HG03460 (cell line): ENCODE data around the gene ARVCF.

Experiments used
- ATAC-seq: cut with Tn5 transposase; IDR thresholded peaks from one replicate; pipeline ENCODE4 v1.9.1; 2021; ENCODE audit not compliant: unreplicated experiment

The ARVCF gene

DNA sequence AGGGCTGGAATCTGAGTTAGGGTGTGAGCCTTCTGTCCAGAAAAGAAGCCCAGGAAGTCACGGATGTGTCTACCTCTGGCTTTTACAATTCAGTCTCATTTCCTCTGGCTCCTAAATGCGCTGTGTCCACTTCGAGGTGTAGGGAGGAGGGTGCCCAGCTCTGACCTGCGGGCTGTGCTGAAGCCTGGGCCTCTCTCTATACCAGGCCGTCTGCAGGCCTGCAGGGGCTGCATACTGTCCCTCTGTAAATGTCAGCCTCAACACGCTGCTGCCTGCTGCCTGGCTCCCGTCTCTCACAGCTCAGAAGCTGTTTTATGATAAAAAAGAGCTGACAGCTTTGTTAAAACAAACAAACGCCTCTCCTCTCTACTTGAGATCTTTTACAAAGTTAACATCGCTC lies 14.5 kb downstream of the ARVCF start:
- ATAC-seq = no peak

DNA sequence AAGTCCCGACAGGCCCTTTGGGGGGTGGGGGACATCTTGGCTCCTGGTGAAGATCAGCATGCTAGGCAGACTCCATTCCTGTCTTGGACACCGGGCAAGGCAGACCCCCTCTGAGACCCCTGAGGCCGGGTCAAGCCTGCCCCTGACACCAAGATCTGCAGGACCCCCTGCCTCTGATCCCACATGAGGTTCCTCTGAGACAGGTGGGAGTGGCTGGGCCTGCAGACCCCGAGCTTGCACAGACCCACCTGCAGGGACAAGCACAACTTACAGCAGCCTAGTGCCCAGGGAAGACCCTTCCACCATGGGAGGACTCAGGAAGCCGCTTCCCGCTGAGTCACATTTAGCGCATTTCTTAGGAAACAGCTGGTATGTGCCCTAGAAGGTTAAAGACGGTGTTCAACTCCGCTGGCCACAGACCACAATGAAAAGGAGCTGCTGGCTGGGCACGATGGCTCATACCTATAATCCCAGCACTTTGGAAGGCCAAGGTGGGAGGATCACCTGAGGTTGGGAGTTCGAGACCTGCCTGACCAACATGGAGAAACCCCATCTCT lies 15.5 kb downstream of the ARVCF start:
- ATAC-seq = no peak

DNA sequence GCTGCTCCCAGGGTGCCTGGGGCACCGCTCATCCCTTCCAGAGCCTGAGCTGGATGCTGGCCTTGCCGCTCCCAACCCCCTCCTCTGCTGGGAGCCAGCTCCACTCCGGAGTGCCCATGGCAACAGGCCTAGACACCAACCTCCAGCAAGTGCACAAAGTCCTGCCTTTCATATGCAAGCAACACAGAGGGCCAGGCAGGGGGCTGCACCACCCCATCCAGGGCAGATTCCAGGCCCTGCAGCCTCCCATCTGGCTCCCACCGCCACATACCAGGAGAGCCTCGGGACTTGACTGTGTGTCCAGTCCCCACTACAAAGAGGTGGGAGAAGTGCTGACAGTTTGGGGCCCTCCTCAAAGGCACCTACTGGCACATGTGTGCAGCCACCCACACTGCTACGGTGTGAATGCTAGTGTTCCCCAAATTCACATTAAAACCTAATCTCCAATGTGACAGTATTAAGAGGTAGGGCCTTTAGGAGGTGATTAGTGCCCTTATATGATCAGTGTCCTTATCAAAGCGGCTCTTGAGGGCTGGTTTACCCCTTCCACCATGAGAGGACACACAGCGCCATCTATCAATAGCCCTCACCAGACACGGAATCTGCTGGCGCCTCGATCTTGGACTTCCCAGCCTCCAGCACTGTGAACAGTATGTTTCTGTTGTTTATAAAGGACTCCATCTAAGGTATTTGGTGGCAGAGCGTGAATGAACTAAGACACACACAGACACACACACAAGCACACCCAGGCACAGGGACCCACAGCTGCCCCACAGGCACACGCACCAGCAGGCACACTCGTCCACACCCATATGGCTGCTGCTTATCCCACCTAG lies 16.2 kb downstream of the ARVCF start:
- ATAC-seq = no peak

DNA sequence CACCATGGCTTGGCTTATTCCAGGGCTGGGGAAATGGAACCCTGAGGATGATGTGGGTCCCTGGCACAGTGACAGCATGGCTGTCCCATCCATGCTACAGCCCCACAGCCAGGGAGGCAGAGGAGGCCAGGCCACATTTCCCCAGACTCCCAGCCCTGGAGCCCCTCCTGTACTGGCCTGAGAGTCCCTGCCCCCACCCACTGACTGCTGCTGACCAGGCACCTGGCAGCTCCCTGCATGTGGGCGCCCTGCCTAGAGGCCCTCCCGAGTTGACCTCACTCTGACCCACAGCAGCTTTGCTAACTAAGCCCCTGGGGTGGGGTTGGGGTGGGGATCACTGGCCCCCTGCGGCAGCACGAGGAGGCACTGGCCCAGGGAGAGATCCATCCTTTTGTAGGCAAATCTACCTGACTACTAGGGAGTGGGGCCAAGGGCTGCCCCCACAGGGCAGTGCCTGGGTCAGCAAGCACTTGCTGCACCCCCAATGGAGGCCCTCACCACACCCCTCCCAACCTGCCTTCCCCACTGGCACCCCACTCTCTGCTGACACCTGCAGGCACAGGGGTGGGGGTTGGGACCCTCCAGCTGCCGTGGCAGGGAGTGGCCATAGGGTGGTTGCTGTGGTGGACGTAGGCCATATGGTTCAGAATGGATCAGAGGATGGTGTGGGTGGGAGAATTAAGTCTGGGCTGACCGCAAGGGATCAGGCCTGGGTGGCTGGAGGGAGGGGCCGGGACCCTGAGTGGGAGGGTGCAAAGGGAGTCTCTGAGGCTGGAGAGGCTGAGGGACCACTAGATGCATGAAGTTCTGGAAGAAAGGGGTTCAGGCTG lies 17.4 kb downstream of the ARVCF start:
- no peak for ATAC-seq

DNA sequence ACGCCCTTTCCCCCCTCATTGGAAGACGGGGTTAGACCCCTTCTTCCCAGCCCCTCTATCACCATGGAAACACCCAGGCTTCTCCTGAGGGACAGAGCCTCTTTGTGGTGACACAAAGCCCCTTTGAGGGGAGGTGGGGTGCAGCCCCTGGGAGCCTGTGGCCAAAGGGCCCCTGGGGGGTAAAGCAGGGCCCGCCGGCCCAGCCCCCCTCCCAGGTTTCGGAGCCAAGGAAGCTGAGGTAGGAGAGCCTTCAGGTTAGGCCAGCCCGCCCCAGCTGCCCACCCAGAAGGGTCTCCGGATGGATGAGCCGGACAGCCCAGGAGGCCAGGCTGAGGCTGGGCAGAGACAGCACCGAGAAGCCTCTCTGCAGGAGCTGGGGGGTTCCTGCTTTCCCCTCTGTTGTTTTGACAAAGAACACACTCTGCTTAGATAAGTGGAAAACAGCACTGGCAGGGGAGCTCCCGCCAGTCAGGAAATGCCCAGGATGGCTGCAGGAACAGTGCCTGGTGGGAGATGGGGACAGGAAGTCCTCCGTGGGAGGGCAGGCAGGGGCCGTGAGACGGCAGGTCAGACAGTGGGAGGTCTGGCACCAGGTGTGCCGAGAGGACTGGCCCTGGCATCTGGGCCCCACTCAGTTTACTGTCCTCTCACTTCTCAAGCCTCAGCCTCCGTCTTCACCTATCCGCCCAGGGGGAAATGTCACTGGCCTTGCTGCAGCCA lies 18.2 kb downstream of the ARVCF start:
- no peak for ATAC-seq

DNA sequence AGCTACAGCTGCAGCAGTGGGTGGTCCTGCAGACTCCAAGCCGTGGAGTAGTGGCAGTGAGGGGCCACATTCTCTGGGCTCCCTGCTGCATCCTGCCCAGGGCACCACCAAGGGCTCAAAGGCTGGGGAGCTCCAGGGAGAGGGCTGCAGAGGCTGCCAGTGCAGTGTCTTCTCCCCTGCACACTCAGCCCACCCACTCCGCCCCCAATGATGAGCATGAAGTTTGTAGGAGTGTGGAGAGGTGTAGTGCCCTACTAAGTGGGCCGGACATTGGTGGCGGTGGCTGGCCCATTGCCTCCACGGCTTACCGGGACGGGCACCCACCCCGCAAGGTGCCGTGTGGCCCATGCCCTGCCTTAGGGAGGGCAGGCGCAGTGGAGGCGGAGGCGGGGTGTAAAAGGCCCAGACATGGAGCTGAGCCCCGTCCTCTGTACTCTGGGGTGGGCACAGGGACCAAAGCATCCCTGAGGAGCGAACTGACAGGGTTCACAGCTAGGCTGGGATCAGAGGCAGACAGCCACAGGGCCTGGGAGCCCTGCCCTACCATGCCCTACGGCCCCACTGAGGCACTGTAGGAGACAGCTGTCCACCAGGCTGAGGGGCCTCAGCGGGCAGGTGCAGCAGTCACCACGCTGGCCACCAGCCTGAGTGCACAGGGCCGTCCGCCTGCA lies 18.9 kb downstream of the ARVCF start:
- ATAC-seq = no peak

DNA sequence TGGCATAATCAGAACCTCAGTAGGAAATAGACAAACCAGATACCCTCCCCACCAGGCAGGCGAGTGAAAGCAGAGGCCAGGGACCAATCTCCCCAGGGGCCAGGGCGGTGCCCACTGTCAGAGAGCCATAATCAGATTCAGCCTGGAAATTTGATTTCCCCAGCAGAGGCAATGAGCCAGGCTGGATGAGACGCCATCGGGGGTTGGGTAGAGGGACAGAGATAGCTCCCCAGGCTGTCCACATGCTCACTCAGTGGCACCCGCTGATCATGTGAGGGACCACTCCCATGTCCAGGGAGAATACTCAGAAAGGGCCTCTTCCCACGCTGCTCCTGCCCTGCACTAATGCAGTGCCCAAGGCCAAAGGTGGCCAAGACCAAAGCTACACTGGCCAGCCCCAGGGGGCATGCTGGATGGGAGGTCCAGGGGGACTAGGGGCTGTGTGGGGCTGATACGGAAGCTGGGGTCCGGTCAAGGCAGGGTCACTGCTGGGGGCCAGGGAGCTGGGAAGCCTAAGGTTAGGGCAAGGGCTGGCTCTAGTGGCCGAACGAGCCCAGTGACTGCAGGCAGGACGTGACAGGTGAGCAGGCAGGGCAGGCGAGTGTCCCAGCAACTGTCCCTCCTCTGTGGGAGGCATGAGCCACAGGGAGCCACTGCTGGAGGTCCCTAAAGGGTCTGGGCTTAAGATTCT lies 19.8 kb downstream of the ARVCF start:
- ATAC-seq = no peak

DNA sequence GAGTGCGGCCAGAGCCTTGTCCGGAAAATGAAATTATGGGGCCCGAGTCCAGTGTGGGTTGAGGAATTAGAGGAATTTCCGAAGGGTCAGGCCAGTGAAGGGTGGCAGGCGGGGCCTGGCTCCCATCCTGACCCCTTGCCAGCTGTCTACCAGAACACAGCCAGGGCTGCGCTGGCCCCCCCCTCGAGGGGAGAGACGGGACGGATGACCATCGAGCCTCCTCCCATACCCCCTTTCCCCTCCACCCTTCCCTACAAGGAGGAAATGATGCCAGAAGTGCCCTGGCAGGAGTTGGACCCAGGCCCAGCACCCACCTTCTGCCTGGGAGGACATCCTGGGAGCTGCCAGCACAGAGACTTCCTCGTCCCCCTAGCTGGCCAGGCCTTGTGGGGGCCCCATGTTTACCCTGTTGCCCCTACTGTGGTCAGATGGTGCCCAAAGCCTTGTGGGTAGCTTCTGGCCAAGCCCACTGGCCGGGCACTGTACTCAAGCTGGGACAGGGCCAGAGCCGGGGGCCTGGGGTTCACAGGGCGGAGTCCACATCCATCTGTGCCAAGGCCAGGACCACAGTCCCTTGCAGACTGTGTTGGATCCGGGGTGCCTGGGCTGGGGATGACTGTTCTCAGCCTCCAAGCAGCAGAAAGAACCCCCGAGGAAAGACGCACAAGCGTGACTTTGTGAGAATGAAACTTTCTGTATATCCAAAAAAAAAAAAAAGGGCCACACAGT lies 20.8 kb downstream of the ARVCF start:
- ATAC-seq = no peak

DNA sequence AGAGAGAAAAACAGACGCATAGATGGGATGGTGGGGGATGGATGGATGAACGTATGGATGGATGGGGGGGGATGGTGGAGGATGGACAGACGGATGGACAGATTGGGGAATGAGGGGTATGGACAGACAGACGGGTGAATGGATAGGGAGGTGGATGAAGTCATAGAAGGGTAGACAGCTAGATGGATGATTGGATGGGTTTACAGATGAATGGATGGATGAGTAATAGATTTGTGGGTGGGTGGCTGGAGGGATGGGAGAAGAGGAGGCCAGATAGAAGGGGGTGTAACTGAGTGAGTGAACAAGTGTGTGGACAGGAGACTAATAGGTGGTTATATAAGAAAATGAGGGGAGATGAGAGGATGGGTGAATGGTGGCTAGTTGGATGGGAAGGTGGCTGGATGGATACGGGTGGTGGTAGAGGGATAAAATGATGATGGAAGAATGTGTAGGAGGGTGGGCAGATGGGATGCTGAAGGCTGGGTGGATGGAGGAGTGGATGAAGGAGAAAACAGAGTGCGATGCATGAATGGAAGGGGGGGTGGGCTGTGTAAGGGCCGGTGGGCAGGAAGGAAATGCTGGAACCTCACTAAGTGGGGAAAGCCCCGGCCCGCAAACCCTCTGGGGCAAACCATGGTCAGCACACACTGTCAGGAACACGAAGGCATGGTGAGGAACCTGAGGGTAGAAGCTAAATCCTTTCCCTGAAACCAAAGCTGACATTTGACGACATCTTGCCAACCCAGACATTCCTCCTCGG lies 21.6 kb downstream of the ARVCF start:
- no peak for ATAC-seq

DNA sequence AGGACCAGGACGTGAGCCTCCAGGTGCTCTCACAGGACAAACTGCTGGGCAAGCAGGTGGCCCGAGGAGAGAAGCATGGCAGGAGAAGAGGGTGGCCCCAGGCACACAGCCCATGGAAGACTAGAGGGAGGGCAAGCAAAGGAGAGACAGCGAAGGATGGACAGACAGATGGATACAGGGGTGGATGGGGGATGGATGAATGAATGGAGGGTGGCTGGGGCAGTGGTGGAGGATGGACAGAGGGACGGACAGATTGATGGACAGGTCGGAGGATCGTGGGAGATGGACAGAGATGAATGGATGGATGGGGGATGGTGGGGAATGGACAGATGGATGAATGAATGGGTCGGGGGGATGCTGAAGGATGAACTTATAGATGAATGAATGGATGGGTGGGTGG lies 22.7 kb downstream of the ARVCF start:
- ATAC-seq = no peak

DNA sequence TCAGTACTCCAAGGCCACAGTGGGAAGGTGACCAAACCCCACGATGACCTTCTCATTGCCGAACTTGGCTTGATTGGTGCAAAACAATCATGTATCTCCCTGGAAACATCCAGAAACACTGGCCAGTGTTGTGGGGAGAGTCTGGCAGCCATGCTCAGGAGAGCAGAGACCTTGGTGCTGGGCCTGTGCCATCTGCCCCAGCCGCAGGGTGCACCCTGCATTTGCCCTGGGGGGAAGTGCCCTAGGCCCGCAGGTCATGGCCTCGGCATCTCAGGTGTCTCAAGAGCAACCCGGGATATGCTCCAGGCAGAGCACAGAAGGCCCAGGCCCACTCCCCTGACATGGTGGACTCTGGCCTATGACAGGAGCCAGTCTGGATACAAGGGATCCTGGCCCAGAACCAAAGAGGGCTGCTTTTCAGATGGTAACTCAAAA lies 23.7 kb downstream of the ARVCF start:
- no peak for ATAC-seq

DNA sequence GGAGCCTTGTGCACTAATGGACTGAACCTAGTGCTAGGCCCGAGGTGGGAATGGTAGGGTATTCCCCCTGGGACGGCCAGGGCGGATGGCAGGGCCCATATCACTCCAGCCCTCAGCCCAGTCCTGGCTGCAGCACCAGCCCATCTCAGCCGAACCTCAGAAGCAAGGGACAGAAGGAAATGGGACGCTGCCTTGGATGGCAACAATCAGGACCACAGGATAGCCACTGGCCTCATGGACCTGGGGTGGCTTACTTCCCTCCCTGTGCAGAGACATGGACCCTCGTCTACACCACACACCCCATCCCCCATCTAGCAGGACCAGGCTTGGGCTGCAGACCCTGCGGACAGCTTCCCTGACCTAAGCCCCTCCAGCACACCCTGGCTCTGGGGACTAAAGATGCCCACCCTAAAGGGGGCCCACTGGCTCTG lies 24.1 kb downstream of the ARVCF start:
- ATAC-seq = no peak

DNA sequence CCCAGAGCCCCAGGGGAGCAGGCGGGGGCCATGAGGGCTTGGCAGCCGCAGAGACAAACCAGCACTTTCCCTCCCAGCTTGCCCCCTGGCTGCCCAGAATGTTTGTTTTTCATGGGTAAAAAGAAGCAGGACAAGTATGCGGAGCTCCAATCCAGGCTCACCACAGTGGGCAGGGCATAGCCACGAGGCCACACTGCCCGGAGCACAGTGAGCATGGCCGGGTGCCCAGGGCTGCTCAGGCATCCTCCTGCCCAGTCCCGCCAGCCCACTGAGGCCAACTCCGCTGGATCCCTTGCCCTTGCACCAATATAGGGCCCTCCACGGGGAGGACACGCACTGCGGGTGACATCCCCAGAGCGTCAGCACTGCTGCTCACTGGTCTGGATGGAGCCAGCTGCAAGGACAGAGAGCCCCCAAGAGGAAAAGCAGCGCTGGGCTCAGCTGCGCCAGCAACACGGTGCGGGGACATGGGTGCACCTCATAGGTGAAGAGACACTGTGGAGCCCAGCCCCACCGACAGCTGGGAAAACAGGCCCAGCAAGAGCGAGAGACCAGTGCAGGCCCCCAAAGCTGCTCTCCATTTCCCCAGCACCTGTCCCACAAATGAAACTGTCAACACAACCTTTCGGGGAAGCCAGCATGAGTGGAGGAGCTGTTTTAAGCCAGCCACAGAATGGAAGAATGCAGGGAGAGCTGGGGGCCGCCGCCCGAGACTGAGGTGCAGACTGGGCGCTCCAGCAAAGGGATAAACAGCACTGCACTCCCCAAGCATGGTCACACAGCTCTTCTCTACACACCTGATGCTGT lies 24.8 kb downstream of the ARVCF start:
- no peak for ATAC-seq

DNA sequence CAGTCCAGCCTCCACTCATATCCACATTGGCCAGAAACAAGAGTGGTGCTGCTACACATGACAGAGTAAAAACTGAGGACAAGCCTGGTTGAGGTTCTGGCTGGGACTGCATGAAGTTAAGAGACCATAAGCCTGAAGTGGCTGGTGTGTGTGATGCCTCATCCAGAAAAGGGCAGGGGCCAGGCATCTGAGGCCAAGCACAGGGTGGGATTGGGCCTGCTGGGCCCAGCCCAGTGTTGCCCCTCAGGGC lies 25.3 kb downstream of the ARVCF start:
- ATAC-seq = no peak

DNA sequence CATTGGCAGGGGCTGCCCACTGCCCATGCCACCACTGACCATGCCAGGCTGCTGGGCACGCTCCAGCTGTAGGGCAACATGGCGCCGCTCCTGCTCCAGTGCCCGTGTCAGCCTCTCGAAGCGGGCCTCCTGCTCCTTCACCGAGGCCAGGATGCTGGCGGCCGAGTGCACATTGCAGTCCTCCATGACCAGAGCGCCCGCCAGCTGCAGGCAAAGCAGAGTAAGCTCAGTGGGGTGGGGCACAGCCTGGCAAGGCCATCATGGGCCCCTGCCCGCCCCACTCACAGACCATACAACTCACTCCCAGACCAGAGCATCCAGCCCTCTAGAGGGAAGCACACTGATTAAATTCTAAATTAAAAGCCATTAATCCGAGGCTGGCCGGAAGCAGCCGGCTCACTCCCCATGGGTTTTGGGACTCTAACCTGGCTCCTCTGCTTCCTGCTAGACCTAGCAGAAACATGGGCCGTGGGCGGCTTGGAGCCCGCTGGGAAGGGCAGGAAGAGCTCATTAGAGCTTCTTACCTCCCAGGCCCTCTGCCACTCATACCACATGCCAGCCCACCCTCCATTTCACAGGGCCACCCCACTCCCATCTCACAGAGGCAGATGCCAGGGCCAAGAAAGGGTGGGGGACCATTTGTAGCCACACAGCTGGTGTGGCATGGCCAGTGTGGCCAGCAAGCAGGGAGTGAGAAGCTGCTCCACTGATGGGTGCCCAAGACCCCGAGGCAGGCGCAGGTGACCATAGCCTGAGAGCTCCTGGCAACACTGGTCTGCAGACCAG lies 25.8 kb downstream of the ARVCF start:
- no peak for ATAC-seq

DNA sequence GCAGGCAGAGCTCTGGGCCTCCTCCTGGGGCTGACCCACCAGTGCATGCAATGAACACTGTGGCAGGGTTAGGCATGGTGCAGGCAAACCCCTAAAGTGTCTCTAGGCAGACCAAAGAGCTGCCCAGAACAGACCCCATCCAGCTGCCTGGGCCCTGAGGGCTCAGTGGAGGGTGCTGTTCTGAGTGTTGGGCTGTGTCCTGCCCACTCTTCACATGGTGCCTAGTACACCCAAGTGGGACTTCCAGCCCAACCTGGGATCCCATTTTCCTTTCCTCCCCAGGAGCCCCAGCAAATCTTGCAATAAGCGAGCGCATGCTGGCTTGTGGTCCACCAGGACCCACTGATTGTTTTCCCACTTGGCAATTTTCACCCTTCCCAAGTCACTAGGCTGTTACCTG lies 26.4 kb downstream of the ARVCF start:
- ATAC-seq = no peak

DNA sequence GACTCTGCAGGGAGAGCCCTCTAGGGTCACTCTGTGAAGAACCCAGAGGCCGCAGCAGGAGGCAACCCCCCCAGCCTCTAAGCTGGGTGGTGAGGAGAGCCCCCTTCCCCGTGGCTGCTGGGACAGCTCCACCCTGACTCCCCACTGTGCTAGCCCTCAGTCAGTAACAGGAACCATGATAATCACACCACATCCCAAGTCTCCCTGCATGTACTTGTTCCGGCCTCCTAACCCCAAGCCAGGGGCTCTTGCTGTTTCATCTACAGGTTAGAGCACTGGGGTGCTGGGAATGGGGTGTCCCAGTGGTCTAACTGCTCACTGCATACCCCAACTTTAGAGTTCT lies 26.9 kb downstream of the ARVCF start:
- ATAC-seq = no peak
